ENCODE data around the gene ALDH5A1. TPM values are rescaled to one million over a fixed set of nuclear protein-coding genes. Genes with fewer than 3 reads are reported as not detected.

The ALDH5A1 gene
- total RNA-seq, 4 donors from 2014 or later, result 1.5 to 3.4 (median 3.1) TPM

GRCh38 chr6:24551139-24551538 is 56.4 kb downstream of the ALDH5A1 start:
- ATAC-seq, result no peak
- TF ChIP-seq CTCF (IDR thresholded peaks at IDR 0.05) (no peak), POLR2AphosphoS5 (IDR thresholded peaks at IDR 0.05) (no peak), POLR2A (IDR thresholded peaks at IDR 0.05) (no peak), EP300 (IDR thresholded peaks at IDR 0.05) (no peak)
- H3K4me1 ChIP-seq, result no peaks in the 10 kb centered on the region
- no peak overlapping the region for H3K4me3 ChIP-seq
- WGBS, 2 donors (ENCODE audit: low coverage in 1 of 2), result 88 to 100% methylated on average over 1 of the region's 5 CpGs
- H3K9me3 ChIP-seq, result no peaks in the 10 kb centered on the region
- no peak overlapping the region for H3K27ac ChIP-seq
- H3K27me3 ChIP-seq, result peaks cover 14% of the 10 kb centered on the region
- no peaks in the 10 kb centered on the region for H3K36me3 ChIP-seq

- no peak for ATAC-seq
- no peak overlapping the region for H3K27ac ChIP-seq
- no peak overlapping the region for H3K4me3 ChIP-seq
- H3K27me3 ChIP-seq, result no peaks in the 10 kb centered on the region
- no peaks in the 10 kb centered on the region for H3K9me3 ChIP-seq
- H3K36me3 ChIP-seq, result no peaks in the 10 kb centered on the region
- 65 to 80% methylated on average over 1 of the region's 1 CpG for WGBS, 2 donors (ENCODE audit: low coverage in 1 of 2)
- TF ChIP-seq POLR2A (IDR thresholded peaks at IDR 0.05) (no peak), CTCF (IDR thresholded peaks at IDR 0.05) (no peak), EP300 (IDR thresholded peaks at IDR 0.05) (no peak), POLR2AphosphoS5 (IDR thresholded peaks at IDR 0.05) (no peak)
- H3K4me1 ChIP-seq, result no peaks in the 10 kb centered on the region
Observed at GRCh38 chr6:24554474-24554873, 59.7 kb downstream of the ALDH5A1 start.

GRCh38 chr6:24558516-24558915 is 63.7 kb downstream of the ALDH5A1 start:
- Histone ChIP-seq H3K9me3 (no peaks in the 10 kb centered on the region), H3K4me3 (no peak overlapping the region), H3K36me3 (no peaks in the 10 kb centered on the region), H3K27me3 (peaks cover 4% of the 10 kb centered on the region), H3K4me1 (no peaks in the 10 kb centered on the region), H3K27ac (no peak overlapping the region)
- no peak for ATAC-seq
- TF ChIP-seq CTCF (IDR thresholded peaks at IDR 0.05) (no peak), EP300 (IDR thresholded peaks at IDR 0.05) (no peak), POLR2A (IDR thresholded peaks at IDR 0.05) (no peak)

GRCh38 chr6:24564081-24564480 is 69.3 kb downstream of the ALDH5A1 start:
- Histone ChIP-seq H3K36me3 (no peaks in the 10 kb centered on the region), H3K27me3 (peaks cover 4% of the 10 kb centered on the region), H3K4me1 (no peaks in the 10 kb centered on the region), H3K9me3 (no peaks in the 10 kb centered on the region), H3K27ac (no peak overlapping the region), H3K4me3 (no peak overlapping the region)
- WGBS, 2 donors (ENCODE audit: low coverage in 1 of 2), result 80% methylated on average over 2 of the region's 10 CpGs; no CpG with 5 or more reads in 1 of the 2 donors
- ATAC-seq, result no peak
- TF ChIP-seq EP300 (IDR thresholded peaks at IDR 0.05), result no peak

- WGBS, 2 donors (ENCODE audit: low coverage in 1 of 2), result 94 to 100% methylated on average over 1 to 8 of the region's 9 CpGs
- H3K9me3 ChIP-seq, result no peaks in the 10 kb centered on the region
- H3K4me1 ChIP-seq, result no peaks in the 10 kb centered on the region
- TF ChIP-seq POLR2AphosphoS5 (IDR thresholded peaks at IDR 0.05) (no peak), POLR2A (IDR thresholded peaks at IDR 0.05) (no peak), EP300 (IDR thresholded peaks at IDR 0.05) (no peak), CTCF (IDR thresholded peaks at IDR 0.05) (no peak)
- ATAC-seq, result no peak
- no peak overlapping the region for H3K4me3 ChIP-seq
- H3K27me3 ChIP-seq, result peaks cover 4% of the 10 kb centered on the region
- no peaks in the 10 kb centered on the region for H3K36me3 ChIP-seq
- H3K27ac ChIP-seq, result no peak overlapping the region
Observed at GRCh38 chr6:24565196-24565595, 70.4 kb downstream of the ALDH5A1 start.

All from gastroesophageal sphincter (tissue), 4 donors.